Liver (tissue), 3 donors: Measurements from ENCODE around the gene PMP22.

Experiments
- EGR1 ChIP-seq, 2 donors: IDR thresholded peaks; 2 replicates each; pipeline ENCODE4 v1.6.1; 2016 to 2018; ENCODE audit warnings: antibody characterized with exemption in 2 of 2, low read depth in 2 of 2
- GABPA ChIP-seq, 2 donors: IDR thresholded peaks in 1 of 2; conservative IDR thresholded peaks in 1 of 2; 2 replicates each; pipeline ENCODE4 v1.6.1; 2016; ENCODE audit warnings: antibody characterized with exemption in 2 of 2, mild to moderate bottlenecking in 1 of 2, moderate library complexity in 1 of 2
- HNF4G ChIP-seq: IDR thresholded peaks from 2 replicates; pipeline ENCODE4 v1.6.1; 2016; ENCODE audit warnings: antibody characterized with exemption
- JUND ChIP-seq, 2 donors: IDR thresholded peaks; 2 replicates each; pipeline ENCODE4 v1.6.1; 2016; ENCODE audit warnings: antibody characterized with exemption in 2 of 2
- NR2F2 ChIP-seq: IDR thresholded peaks from 2 replicates; pipeline ENCODE4 v1.6.1; 2016; ENCODE audit warnings: antibody characterized with exemption
- RAD21 ChIP-seq, 2 donors: IDR thresholded peaks; 2 replicates each; pipeline ENCODE4 v1.6.1; 2016; ENCODE audit warnings: antibody characterized with exemption in 2 of 2, mild to moderate bottlenecking in 2 of 2
- RXRA ChIP-seq, 2 donors: IDR thresholded peaks; 2 replicates each; pipeline ENCODE4 v1.6.1; 2017 to 2018; ENCODE audit warnings: antibody characterized with exemption in 2 of 2, mild to moderate bottlenecking in 1 of 2
- TAF1 ChIP-seq: conservative IDR thresholded peaks from 2 replicates; pipeline ENCODE4 v1.6.1; 2016; ENCODE audit warnings: antibody characterized with exemption, mild to moderate bottlenecking
- TF ChIP-seq, protein P1 (sequence below): fragments of 150-350 bp; IDR thresholded peaks from 2 replicates; pipeline ENCODE4 v1.5.1; 2017; ENCODE audit warnings: improper control_type of control experiment, low read depth, low read length; ENCODE audit not compliant: missing input control
- TF ChIP-seq, protein P2 (sequence below): IDR thresholded peaks from 2 replicates; pipeline ENCODE4 v1.6.1; 2016; ENCODE audit warnings: antibody characterized with exemption, mild to moderate bottlenecking
- TF ChIP-seq, protein P3 (sequence below): IDR thresholded peaks from 2 replicates; pipeline ENCODE4 v1.6.1; 2016; ENCODE audit warnings: antibody characterized with exemption
- TF ChIP-seq, protein P4 (sequence below): IDR thresholded peaks from 2 replicates; pipeline ENCODE4 v1.6.1; 2016; ENCODE audit warnings: antibody characterized with exemption
- TF ChIP-seq, protein P5 (sequence below): IDR thresholded peaks from 2 replicates; pipeline ENCODE4 v1.6.1; 2016; ENCODE audit warnings: antibody characterized with exemption
- donor health status: healthy.
- donor health status: healthy.

DNA sequence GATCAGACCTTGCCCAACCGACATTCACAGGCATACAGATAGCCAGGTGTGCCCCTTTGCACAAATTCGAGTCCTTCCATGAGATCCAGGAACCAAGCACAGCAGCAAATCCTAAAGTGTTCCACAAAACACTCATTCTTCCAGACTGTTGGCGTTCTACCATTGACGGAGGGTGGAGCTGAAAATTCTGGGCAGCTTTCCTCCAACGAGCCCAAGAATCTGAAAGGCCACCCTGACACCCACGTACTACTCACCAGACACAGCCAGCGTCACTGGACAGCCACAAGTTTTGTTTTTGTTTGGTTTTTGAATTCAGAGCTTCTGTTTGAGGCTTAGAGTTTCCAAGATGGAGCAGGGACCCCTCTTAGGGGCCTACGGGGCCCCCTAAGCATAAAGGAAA, 83.8 kb downstream of the PMP22 start:
- TF ChIP-seq, protein P1, sequence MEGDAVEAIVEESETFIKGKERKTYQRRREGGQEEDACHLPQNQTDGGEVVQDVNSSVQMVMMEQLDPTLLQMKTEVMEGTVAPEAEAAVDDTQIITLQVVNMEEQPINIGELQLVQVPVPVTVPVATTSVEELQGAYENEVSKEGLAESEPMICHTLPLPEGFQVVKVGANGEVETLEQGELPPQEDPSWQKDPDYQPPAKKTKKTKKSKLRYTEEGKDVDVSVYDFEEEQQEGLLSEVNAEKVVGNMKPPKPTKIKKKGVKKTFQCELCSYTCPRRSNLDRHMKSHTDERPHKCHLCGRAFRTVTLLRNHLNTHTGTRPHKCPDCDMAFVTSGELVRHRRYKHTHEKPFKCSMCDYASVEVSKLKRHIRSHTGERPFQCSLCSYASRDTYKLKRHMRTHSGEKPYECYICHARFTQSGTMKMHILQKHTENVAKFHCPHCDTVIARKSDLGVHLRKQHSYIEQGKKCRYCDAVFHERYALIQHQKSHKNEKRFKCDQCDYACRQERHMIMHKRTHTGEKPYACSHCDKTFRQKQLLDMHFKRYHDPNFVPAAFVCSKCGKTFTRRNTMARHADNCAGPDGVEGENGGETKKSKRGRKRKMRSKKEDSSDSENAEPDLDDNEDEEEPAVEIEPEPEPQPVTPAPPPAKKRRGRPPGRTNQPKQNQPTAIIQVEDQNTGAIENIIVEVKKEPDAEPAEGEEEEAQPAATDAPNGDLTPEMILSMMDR = no peak
- TF ChIP-seq, protein P2, sequence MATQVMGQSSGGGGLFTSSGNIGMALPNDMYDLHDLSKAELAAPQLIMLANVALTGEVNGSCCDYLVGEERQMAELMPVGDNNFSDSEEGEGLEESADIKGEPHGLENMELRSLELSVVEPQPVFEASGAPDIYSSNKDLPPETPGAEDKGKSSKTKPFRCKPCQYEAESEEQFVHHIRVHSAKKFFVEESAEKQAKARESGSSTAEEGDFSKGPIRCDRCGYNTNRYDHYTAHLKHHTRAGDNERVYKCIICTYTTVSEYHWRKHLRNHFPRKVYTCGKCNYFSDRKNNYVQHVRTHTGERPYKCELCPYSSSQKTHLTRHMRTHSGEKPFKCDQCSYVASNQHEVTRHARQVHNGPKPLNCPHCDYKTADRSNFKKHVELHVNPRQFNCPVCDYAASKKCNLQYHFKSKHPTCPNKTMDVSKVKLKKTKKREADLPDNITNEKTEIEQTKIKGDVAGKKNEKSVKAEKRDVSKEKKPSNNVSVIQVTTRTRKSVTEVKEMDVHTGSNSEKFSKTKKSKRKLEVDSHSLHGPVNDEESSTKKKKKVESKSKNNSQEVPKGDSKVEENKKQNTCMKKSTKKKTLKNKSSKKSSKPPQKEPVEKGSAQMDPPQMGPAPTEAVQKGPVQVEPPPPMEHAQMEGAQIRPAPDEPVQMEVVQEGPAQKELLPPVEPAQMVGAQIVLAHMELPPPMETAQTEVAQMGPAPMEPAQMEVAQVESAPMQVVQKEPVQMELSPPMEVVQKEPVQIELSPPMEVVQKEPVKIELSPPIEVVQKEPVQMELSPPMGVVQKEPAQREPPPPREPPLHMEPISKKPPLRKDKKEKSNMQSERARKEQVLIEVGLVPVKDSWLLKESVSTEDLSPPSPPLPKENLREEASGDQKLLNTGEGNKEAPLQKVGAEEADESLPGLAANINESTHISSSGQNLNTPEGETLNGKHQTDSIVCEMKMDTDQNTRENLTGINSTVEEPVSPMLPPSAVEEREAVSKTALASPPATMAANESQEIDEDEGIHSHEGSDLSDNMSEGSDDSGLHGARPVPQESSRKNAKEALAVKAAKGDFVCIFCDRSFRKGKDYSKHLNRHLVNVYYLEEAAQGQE = no peak
- no peak for TF ChIP-seq TAF1
- TF ChIP-seq, protein P3, sequence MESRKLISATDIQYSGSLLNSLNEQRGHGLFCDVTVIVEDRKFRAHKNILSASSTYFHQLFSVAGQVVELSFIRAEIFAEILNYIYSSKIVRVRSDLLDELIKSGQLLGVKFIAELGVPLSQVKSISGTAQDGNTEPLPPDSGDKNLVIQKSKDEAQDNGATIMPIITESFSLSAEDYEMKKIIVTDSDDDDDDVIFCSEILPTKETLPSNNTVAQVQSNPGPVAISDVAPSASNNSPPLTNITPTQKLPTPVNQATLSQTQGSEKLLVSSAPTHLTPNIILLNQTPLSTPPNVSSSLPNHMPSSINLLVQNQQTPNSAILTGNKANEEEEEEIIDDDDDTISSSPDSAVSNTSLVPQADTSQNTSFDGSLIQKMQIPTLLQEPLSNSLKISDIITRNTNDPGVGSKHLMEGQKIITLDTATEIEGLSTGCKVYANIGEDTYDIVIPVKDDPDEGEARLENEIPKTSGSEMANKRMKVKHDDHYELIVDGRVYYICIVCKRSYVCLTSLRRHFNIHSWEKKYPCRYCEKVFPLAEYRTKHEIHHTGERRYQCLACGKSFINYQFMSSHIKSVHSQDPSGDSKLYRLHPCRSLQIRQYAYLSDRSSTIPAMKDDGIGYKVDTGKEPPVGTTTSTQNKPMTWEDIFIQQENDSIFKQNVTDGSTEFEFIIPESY = no peak
- TF ChIP-seq NR2F2 = no peak
- no peak for TF ChIP-seq JUND (IDR thresholded peaks at IDR 0.05)
- no peak for TF ChIP-seq RAD21 (IDR thresholded peaks at IDR 0.05)
- TF ChIP-seq, protein P4, sequence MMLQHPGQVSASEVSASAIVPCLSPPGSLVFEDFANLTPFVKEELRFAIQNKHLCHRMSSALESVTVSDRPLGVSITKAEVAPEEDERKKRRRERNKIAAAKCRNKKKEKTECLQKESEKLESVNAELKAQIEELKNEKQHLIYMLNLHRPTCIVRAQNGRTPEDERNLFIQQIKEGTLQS = no peak
- TF ChIP-seq EGR1 (IDR thresholded peaks at IDR 0.05; ENCODE audit: low read depth in 2 of 2) = no peak
- TF ChIP-seq HNF4G = no peak
- no peak for TF ChIP-seq RXRA (IDR thresholded peaks at IDR 0.05)
- no peak for TF ChIP-seq GABPA (IDR thresholded peaks at IDR 0.05 in 1 of 2, conservative IDR thresholded peaks at IDR 0.05 in 1 of 2)
- TF ChIP-seq, protein P5, sequence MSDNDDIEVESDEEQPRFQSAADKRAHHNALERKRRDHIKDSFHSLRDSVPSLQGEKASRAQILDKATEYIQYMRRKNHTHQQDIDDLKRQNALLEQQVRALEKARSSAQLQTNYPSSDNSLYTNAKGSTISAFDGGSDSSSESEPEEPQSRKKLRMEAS = no peak
